HG02870 (cell line): ENCODE measurements around the gene CSNK1G2.

Source experiments
- ATAC-seq: cut with Tn5 transposase; IDR thresholded peaks from one replicate; pipeline ENCODE4 v1.9.1; 2021; ENCODE audit warnings: mild to moderate bottlenecking, moderate library complexity; ENCODE audit not compliant: unreplicated experiment

CSNK1G2 gene

GRCh38 chr19:1943661-1944087 lies 2.7 kb downstream of the CSNK1G2 start:
- ATAC-seq = no peak

GRCh38 chr19:1944088-1944915 lies 3.3 kb downstream of the CSNK1G2 start:
- no peak for ATAC-seq

- no peak for ATAC-seq
Observed at GRCh38 chr19:1944916-1945561, 4.1 kb downstream of the CSNK1G2 start.

- no peak for ATAC-seq
Observed at GRCh38 chr19:1945899-1946298, 4.9 kb downstream of the CSNK1G2 start.

- no peak for ATAC-seq
Observed at GRCh38 chr19:1947651-1948209, 6.8 kb downstream of the CSNK1G2 start.

- ATAC-seq = no peak
Observed at GRCh38 chr19:1949304-1950101, 8.5 kb downstream of the CSNK1G2 start.

- no peak for ATAC-seq
Observed at GRCh38 chr19:1950640-1951039, 9.7 kb downstream of the CSNK1G2 start.

- no peak for ATAC-seq
Observed at GRCh38 chr19:1952635-1953034, 11.7 kb downstream of the CSNK1G2 start.

- ATAC-seq = no peak
Observed at GRCh38 chr19:1953037-1953436, 12.1 kb downstream of the CSNK1G2 start.

GRCh38 chr19:1953441-1954094 lies 12.6 kb downstream of the CSNK1G2 start:
- ATAC-seq = no peak

- no peak for ATAC-seq
Observed at GRCh38 chr19:1954532-1954933, 13.6 kb downstream of the CSNK1G2 start.

- no peak for ATAC-seq
Observed at GRCh38 chr19:1955171-1956121, 14.5 kb downstream of the CSNK1G2 start.

GRCh38 chr19:1956122-1956494 lies 15.1 kb downstream of the CSNK1G2 start:
- ATAC-seq = no peak

- no peak for ATAC-seq
Observed at GRCh38 chr19:1956868-1957492, 16.0 kb downstream of the CSNK1G2 start.

GRCh38 chr19:1957562-1958248 lies 16.7 kb downstream of the CSNK1G2 start:
- no peak for ATAC-seq

- ATAC-seq = no peak
Observed at GRCh38 chr19:1959928-1960589, 19.1 kb downstream of the CSNK1G2 start.

- ATAC-seq = no peak
Observed at GRCh38 chr19:1961000-1961883, 20.3 kb downstream of the CSNK1G2 start.
